NCI-H524 (cell line): ENCODE data around the gene PAX5.

Experiments
- DNase-seq, 2 experiments: peaks; one replicate each; lab custom pipeline; 2025; lab: John Stamatoyannopoulos, UW

The PAX5 gene

DNA sequence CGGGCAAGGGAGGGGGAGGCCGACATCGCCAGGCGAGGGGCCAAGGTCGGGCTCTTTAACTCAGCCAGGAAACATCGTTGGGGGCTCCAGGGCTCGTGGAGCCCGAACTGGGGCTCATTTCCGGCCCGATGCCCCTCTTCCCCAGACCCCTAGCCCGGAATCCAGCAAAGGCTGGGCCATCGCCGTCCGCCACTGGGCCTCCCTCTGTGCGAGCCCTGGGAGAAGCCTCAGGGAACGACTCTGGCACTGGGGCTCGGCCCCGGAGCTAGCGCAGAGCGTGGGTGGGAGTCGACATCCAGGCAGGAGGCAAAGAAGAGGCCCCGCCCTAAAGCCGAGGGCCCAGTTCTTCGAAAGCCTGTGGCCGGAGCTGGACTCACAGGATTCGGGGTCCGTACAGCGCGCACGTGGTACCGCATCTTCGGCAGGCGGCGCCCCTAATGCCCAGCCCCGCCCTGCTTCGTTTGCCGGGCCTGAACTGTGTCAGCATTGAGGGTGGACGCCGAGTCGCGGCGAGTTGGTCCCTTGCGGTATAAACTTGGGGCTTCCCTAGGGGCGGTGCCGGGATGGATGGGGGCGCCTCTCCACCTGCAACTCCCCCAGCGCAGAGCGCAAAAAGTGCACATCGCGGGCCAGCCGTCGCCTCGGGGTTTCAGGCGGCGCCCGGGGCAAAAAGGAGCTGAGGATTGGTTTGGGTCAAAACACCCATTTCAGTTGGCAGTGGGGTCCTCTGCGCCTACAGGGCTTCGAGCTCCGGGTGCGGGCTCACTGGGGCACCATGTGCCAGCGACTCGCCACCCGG lies 3.6 kb upstream of the PAX5 start:
- no peak for DNase-seq

DNA sequence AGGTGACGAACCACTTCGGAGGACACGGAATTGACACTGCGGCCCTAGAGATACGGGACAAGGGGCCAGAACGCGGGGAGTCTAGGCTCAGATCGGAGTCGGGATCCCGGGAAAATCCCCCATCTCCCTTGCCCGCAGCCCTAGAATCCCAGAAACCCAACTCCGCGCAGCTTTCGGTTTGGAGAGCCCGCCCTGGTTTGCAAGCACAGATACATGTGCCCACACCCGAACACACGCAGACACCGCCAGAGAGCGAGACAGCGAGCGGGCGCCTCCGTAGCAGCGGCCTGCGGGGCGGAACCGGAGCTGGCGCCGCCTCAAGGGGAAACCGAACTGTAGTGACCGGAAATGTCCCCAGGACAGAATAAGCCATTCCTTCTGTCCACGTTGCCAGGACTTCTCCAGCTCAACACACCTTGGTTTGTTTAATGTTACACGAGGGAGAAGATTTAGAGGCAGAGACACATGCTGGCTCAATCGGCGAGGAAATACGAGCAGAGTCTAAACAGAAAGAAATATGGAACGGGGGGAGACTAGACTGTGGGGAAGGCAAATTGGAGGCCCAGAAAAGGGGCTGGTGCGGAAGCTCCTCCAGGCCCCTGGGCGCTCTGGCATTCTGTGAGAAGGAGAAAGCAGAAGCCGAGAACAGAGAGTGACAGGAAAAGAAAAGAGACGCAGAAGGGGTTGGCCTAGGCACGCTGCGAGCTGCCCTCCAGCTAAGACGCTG lies 2.9 kb upstream of the PAX5 start:
- peak in 1 of 2 experiments; percentile 47 for DNase-seq

DNA sequence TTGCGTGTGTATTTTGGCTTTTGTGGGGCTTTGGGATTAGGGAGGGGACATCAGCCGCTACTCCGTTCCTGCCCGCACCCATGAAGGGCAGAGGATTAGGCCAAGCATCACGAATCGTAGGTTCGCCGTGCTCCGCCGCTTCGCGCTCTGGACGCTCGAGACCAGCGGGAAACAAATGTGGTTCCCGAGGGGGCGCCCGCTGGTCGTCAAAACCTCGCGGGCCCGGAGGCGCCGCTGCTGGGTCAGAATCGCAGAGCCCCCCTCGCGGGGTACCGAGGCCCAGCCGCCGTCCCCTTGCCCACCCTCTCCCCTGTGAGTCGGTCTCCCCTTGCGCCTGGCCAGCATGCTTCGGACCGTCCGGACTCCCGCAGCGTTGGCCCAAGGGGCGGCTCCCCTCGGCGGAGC lies 2.3 kb upstream of the PAX5 start:
- DNase-seq, result peak; percentile 21 to 67

DNA sequence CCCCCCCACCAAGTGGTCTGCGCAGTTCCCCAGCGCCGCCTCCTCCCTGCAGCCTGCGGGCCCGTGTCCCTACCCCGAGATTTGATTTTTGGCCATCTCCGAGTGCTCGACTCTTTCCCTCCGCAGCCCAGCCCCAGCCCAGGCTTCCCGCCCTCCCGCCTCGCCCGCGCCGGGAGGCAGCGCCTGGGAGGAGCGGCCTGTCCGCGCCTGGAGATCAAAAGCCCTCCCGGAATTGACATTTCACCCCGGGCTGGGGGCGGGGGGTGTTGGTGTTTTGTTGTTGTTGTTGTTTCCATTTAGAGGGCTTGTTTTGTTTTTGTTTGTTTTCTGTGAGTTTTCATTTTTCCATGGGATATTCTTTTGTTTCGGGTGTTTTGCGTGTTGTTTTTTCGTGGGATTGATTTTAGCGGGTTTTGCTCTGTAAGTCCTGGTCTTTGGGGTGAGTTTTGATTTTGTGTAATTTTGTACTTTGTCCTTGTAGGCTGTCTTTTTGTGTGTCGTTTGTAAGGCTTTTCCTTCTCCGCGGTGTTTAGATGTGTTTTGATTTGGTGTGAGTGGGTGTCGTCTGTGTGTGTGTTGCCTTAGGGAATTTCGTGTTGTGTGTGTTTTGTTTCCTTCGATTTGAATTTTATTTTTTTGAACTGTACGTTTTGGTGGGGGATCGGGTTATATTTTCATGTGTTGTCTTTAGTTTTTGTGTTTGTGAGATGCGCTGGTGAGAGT lies 1.7 kb upstream of the PAX5 start:
- no peak for DNase-seq

DNA sequence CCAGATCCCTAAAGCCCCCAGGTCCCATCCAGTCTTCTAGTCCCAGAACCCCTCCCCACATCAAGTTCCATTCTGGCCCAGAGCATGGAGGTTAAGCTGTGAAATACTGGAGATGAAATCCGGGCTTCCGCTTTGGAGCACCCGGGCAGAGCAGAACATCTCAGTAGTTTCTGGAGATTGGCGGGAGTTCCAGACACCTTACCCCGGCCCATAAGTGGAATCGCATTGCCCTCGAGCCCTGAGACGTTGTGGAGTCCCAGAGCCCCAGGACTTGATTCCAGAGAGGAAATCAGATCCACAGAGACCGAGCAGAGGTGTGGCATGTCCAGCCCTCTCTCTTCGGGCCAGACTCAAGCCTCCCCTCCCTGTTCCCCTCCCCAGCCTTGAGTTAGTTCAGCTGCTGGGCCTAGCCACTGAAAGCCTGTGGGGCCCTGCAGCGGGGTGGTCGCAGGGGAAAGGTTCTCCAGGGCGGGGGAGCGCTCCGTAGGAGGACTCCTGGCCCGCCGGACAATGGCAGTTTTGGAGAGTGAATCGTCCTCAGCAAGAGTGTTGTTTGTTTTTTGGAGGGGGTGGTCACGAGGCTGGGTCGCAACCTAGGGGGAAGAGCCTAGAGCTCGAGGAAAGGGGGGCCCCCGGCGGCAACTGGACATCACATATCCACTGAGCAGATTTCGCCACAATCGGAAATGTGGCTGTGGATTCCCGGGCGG lies 1.0 kb upstream of the PAX5 start:
- DNase-seq, result no peak

DNA sequence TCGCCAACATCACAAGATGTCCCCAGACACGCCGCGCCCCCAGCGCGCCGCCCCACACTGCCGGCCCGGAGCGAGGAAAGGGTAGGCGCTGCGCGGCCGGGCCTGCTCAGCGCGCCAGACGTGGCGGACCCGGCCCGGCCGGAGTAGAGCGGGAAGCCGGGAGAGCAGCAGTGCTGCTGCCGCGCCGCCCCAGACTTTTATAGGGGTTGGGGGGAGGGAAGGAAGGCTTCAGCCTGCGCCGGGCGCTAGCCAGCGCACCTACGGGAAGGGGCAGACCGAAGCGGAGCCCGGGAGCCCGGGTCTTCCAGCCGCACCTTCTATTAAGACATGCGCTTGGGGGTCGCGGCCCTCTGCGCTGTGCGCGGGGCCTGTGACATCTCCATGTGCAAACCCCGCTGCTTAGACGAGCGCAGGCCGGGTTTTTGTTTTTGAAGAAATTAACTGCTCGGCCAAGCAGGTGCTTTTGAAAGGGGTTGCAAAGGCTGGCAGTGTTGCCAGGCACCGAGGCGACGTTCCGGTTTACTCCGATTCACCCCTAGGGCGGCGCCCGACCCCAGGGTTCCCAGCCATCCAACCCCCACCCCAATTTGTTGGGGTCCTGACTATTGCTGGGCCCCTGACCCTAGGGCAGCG lies 353 bp upstream of the PAX5 start:
- peak in 1 of 2 experiments; percentile 68 for DNase-seq

DNA sequence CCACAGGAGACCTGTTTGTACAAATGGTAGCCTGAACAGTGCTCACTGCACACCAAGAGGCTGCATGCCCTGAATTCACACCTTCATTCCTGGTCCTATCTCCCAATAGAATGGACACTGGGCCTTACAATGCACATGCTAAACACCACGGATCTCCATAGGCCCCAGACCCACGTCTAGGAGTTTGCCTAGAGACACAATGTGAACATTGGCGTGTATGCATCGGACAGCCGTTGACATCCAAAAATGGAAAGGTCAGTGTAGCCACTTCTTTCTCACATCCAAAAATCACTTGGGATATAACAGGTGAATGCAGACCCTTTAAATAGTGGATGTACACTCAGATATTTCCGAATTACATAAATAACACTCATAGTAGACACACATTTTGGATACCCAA lies 927 bp downstream of the PAX5 start:
- DNase-seq, result no peak

DNA sequence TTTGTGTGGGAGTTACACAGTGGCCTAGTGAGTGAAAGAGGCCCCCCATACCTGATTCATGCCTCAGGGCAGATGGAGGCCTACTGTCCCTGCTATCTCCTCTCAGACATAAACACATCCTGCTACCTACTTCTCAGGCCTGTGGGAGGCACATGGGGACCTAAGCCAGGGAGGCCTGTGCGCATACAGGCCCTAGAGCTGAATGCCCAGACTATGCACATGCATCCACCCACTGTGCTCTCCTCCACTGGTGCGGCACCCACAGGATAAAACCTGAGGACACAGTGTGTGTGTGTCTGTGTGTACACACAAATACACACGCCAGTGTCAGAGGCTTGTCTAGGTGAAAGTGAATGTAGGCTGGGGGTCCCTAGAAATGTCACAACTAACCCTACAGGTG lies 1.4 kb downstream of the PAX5 start:
- no peak for DNase-seq

DNA sequence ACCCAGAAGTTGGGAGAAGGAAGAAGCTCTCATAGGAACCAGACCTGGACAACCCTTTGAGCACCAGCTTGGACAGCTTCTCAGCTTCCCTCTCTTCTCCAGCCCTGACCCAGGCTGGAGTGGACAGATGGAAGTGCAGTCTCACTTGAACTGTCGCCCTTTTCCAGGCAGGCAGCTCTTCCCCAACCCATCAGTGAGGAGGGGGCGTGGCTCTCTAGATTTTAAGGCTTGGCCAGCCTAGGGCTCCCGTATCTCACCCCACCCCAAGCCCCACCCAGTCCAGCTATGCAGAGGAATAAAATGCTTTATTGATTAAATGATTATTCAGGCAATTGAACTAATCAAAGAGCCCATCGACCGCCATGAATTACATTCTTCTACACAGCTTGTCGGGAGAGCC lies 2.2 kb downstream of the PAX5 start:
- DNase-seq, result no peak

DNA sequence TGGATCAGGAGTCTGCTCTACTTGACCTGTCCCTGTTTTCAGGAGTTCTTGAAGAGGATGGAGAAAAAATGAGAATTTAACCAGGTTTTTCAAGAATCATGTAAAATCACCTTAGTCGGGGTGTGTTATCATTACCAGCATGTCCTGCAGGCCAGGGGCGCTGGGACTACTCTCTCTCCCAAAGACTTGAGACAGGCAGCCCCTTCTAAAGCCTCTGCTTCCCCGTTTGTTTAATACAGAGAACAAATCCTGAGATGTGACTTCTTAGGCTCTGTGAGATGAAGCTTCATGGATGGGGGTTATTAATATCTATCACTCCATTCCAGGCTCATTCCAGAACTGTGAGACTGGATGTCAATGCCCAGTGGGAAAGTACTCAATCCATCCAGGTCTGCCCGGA lies 3.0 kb downstream of the PAX5 start:
- DNase-seq, result no peak

DNA sequence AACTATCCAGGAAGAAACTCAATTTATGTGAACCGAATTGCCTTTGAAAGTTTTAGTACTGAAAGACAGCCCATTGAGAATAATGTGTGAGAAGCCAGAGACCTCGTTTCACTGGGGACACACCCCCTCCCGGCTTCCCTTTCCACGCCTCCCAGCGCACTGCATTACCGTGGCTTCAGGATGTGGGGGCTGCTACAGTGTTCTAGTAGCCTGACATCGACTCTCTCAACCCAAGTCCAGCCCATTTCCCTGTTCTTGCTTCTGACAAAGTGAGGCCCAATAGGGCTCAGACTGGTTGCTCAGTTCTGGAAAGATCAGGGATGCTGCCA lies 3.5 kb downstream of the PAX5 start:
- no peak for DNase-seq

DNA sequence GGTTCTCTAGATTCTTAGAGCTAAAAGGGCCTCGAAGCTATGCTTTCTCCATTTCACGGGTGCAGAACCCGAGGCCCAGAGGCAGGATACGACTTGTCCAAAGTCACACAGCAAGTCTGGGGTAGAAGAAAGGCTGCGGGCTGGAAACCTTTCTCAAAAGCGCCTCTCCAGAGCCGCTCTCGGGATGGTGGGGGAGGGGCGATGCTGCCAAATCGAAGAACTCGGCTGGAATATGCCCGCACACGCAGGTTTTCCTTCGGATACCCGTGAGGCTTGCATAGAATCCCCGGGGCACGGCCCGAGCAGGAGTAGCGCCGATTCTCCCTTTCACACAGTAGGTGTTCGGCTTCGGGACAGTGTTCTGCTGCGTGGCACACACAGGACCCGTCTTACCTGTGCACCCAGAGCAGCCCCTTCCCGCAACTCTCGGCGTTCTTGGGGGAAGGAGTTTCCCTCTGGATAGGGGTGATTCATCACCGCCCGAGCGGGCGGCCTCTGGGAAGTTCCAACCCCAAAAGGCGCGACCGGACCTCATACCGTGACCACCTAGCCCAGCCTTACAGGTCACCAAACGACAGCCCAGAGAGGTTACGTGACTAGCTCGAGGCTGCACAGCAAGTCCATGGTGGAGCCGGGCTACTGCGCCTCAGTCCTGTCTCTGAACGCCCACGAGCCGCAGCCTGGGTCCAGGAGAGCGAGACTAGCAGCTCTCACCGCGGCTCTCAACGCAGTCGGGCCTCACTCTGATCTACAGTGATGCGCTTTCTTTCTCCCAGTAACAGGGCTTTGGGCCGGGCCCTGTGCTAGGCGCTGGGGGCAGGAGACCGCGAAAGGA lies 4.1 kb downstream of the PAX5 start:
- no peak for DNase-seq

DNA sequence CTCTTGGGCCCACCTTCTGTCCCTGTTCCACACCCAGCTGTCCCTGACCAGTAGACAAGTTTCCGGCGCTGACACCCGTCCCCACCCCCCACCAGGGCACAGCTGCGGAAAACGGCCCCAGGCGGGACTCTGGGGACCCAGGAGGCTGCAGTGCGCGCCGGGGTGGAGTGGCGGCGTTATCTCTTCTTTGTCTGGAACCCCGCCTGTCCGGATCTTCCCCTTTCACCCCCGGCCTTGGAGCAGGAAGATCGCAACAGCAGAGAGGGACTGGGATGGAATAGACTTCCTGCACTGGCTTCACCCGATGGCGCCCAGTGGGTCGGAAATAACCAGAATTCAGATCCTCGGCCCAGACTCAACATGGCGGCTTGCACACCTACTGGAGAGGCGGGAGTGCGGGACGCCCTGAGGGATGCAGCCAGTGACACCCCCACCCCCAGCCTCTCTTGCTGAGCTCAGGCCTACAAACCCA lies 4.7 kb downstream of the PAX5 start:
- DNase-seq, result no peak

DNA sequence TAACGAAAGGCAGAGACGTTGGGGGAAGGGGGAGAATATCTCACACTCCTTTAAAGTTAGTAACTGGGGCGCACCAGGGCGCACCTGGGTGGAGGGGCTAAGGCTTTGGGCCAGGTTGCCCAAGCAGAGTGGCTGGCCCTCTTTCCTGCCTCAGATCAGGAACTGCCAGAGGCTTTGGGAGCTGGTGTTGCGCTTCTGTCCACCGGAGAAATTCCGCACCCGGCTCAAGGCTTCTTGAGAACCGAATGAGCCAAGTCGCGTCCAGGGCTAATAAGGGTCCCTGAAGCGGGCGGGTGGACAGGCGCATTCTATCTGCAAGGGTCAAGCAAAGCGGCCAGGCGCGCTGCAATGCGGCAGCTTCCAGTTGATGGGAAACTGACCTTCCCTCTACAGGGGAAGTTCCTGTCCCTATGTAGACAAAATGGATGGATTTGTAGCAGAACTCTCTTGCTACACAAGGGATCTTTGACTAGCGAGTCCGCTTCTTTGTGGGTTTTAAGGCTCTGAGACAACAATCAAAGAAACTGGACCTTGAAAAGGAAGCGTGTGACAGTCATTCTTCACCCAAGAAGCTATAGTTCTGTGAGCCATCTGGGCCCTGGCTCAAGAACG lies 5.5 kb downstream of the PAX5 start:
- DNase-seq, result no peak

DNA sequence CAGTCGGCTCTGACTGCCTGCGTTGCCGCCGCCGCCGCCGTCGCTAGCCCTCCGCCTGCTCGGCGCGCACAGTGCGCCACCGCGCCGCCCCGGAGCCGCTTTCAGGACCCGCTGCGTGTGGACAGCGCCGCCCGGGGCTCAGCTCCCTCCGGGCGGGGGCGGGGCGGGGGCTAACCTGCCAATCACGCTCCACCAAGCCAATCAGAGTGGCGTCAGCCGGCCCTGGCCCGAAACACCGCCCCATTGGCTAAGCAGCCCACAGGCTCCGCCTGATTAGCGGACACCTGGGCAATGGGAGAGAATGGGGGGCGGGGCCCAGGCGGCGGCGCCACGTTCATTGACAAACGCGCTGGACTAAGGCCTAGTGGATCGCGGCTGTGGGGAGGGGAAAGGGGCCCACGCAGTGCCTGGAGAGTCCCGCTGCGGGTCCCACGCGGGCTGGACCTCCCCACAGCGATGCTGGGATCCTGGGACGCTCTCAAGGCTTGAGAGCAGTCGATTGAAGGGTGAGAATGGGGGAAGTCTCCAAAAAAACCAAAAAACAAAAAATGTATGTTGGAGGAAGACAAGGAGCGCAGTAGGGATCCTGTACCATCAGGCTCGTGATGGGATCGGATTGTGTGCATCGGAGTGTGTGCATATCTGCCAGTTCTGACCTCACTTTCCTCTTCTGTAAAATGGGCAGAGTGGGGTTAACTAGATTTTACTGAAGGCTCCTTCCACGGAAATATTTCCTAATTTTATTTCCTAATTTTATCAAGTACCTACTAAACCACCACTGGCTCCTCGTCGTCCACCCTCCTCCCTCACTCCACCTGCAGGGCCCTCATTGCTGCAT lies 6.3 kb downstream of the PAX5 start:
- peak; percentile 90 to 97 for DNase-seq

DNA sequence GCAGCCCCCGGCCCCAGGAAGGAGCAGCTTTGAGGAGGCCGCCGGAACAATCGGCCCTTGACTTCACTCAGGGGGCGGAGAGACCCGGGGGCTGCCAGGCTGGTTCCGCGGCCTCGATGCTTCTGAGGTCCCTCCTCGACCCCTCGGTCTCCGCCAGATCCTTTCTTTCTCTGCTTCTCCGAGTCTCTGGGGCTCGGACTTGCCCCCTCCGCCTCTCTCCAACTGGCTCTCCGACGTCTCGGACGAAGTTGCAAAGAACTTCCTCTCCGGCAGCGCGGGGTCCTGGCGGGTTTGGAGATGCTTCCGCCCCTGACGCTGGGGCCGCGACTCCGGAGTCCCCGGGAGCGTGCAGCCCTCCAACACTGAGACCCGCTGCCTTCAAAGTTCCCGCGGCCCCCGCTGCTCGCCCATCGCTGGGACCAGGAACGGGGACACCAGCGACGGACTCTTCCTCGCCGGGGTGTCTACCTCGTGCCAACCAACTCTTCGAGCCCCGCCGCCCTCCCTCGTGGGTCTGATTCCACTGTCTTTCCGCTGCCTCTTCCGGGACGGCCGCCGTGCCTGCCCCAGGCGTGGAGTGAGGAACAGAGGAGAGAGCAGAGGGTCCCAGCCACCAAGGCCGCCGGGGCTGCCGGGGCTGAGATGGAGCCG lies 7.0 kb downstream of the PAX5 start:
- peak in 1 of 2 experiments; percentile 41 for DNase-seq

DNA sequence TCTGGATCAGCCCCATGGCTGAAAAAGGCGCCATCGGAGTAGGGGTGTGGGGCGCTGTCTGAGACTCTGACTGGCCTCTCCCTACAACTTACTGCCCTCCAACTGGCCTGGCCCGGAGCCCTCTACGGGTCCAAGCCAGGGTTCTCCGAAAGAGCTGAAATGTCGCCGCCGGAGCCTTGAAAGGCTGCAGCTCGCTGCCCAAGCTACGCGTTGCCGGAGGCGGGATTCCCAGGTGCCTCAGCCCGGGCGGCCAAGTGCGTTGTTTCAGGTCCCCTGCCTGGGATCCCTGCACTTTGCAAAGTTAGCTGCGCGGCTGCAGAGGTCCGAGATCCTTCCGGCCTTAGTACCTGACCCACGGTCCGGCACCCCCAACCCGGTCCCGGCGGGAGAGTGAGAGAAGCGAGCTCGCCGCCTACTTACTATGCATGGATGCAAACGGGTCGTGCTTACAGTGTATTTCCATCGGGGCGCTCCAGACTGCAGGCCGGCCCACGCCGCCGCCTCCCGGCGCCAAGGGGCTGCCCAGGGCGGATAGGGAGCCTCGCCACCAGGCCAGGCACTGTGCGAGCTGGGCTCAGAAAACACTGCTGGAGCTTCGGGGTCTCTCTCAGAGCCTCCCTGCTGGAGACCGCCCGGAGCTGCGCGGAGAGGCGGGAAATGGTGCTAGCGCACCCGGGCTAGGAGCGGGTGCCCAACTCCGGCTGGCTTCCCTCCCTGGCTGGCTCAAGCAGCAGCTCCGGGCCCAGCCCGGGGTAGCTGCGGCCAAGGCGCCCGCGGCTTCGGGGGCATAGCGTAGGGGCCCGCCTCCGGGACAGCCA lies 7.7 kb downstream of the PAX5 start:
- peak; percentile 29 to 33 for DNase-seq

DNA sequence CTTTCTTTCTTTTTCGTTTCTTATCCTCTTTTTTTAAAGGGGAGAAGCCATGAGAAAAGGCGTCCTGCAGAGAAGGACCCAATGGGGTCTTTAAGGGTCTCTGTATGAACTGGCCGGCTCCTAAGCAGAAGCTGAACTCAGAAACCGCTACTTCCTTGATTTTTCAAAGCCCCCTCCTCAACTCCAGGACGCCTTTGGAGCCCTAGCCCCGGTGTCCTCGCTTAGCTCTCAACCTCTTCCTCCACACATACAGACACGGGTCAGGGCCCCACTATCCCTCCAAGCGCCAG lies 8.3 kb downstream of the PAX5 start:
- no peak for DNase-seq
